HG03025 (cell line): Measurements from ENCODE around the gene RNLS.
"Not testable (repeated sequence)": the region's sequence is repeated elsewhere in the genome, so short reads cannot be mapped to it uniquely, and the experiment has no call there.

ENCODE experiments used
- ATAC-seq: cut with Tn5 transposase; IDR thresholded peaks from one replicate; pipeline ENCODE4 v1.9.1; 2021; ENCODE audit warnings: mild to moderate bottlenecking, moderate library complexity; ENCODE audit not compliant: unreplicated experiment, low FRiP score

The RNLS gene

GRCh38 chr10:88486816-88487215 lies 96.3 kb downstream of the RNLS start:
- ATAC-seq = not testable (repeated sequence)

- no peak for ATAC-seq
These were observed 100.9 kb downstream of the RNLS start for GRCh38 chr10:88482220-88482619.

GRCh38 chr10:88478256-88478655 lies 104.9 kb downstream of the RNLS start:
- ATAC-seq = no peak

DNA sequence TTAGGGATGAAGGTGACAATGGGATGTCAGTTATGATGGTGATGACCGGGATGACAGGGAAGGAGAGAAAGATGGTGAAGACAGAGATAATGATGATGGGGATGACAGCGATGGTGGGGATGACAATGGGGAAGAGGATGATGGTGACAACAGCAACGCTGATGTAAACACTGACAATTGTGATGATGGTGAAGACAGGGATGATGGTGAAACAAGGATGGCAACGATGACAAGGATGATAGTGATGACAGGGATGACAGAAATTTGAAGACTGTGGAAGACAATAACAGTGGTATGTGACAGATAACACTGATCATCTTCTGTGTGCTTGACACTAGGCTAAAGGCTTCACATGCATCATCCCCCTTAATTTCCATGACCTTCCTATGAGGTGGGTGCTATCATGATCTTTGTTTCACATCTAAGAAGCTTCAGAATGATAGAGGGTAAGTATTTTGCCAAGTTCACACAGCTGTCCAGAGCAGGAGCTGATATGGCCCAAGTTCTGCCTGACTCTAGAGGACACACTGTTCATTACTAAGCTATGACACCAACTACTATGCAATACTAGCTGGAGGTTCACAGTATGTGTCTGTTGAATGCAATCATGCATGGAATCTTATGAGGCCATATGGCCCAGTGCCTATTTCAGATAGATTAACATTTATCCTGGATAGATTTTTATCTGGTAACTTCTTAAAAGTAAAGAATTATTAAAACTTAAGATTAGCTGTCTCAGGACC lies 105.6 kb downstream of the RNLS start:
- no peak for ATAC-seq

GRCh38 chr10:88474884-88475844 lies 108.0 kb downstream of the RNLS start:
- no peak for ATAC-seq

DNA sequence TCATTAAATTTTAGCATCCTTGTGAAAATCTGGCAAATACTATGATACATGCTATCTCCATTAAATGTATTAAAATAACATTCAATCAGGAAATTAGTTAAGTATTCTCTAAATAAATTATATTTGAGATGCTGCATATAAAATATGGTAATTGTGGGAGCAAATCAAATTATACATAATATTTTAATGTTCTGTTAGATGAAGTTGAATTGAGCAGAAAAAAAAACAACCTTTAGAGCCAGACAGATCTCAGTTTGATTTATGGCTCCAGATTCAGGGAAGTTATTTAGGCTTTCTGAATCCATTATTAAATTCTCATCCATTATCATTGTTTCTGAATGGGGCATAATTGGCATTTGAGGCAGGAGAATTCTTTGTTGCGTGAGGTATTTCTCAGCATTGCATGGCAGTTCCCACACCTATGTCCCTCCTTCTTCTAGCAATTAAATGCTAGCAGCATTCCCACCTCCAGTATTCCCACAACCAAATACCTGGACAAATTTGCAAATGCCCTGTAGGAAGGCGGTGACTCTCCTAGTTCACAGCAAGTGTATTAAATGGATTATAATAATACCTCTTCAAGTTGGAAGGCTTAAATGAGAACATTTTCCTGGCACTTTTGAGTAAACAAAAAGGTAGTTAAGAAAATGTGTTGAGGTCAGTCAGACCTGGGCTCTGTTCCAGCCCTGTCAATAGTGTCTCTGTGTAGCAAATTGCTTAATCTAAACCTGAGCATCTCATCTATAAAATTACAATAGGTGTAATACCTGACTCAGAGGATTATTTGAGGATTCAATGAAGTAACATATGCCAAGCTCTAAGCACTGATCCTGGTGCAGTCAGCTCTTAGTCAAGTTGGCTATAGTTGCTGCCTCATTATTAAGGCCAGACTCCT lies 108.9 kb downstream of the RNLS start:
- ATAC-seq = no peak

GRCh38 chr10:88472540-88472939 lies 110.6 kb downstream of the RNLS start:
- ATAC-seq = no peak

- no peak for ATAC-seq
These were observed 111.2 kb downstream of the RNLS start for GRCh38 chr10:88471899-88472298.

- ATAC-seq = no peak
These were observed 115.2 kb downstream of the RNLS start for GRCh38 chr10:88467835-88468485.

DNA sequence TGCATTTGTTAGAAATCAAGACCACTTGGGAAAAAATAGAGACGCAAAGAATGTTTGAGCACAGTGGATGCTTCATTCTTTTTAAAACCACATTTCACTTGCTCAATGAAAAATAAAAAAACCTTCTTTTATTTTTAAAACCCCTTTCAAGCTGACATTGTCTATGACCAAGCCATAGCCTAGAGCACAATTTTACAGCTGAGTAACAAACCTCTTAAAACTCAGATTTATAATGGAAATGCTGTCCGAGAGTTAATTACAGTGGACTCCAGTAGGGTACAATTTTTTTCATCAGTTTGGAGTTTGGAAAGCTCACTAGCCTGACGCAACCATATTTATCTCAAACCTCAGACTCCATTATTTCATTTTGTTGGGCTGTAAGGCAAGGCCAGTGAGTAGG lies 116.3 kb downstream of the RNLS start:
- ATAC-seq = no peak

- ATAC-seq = no peak
These were observed 117.4 kb downstream of the RNLS start for GRCh38 chr10:88465765-88466164.

DNA sequence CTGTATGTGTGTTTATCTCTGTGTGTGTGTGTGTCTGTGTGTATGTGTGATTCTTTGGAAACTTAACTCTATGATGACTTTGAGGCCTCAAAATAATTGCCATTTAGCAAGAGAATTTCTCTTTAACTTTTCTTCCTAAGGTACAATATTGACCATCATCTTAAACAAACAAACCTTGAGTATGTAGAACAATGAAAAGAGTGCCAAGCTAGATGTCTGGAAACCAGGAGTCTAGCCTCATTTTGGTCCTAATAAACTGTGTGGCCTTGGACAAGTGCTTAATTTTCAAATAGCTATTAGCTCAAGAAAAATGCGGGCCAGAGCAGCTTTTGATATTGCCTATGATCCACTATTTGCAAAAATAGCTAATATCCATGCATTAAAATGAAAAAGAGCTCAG lies 119.3 kb downstream of the RNLS start:
- ATAC-seq = no peak

GRCh38 chr10:88461426-88461825 lies 121.7 kb downstream of the RNLS start:
- ATAC-seq = no peak

DNA sequence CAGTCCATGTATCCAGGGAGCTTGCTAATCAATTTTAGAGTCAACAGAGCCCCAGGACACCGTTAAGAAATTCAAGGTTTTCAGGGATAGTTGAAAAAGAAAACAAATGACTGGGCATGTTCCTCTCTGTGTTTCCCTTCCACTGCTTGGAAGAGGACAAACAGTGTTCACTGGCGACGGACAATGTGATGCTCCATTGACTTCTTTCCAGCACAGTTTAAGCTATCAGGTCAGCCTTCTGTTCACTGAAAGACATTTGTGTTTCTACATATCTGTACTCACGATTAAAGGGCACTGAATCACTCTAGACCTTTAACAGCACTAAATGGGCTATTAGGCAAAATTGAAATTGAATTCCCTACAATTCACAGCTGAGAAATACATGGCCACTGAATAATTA lies 123.6 kb downstream of the RNLS start:
- no peak for ATAC-seq

- ATAC-seq = no peak
These were observed 124.9 kb downstream of the RNLS start for GRCh38 chr10:88458209-88458608.

- no peak for ATAC-seq
These were observed 125.5 kb downstream of the RNLS start for GRCh38 chr10:88457660-88458059.

DNA sequence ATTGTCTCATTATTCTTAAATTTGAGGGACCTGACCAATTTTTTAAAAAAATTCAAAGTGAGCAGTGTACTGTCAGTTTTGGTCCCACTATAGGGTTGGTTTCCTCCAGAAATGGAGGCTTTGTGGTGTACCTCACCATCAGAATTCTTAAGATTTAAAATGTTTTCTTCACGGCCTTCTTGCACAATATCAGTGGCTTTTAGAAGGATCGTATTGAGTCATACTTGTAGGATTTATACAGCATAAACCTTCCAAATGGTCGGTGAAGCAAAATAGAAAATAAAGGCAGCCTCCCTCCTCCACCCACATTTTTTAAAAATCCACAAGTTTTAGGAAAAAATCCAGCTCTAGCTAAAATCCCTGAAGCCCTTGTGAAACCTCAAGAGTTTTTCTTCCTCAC lies 126.4 kb downstream of the RNLS start:
- no peak for ATAC-seq

GRCh38 chr10:88455831-88456230 lies 127.3 kb downstream of the RNLS start:
- no peak for ATAC-seq

DNA sequence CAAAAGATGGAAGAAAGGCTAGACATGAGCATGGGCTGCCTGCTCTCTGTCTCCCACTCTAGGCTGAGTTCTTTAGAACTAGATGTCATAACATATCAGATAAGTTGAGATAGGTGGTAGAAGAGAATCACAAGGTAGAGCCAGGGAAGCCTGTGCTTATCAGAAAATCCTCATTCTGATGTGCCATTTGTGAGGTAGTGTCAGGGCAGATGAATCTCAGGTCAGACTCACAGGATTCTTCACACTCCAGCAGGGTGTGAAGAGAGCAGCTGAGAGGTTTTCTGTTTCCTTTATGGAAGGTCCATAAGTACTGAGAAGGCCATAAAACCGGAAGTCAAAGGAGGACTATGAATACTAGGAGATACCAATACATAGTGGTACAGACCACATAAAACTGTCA lies 132.9 kb downstream of the RNLS start:
- no peak for ATAC-seq

GRCh38 chr10:88442716-88443115 lies 140.4 kb downstream of the RNLS start:
- ATAC-seq = no peak
